ENCODE data around the gene IARS1.

Gene IARS1

GRCh38 chr9:92295240-92295790, 1.8 kb upstream of the IARS1 start:
- no peak for DNase-seq

GRCh38 chr9:92294297-92294676, 790 bp upstream of the IARS1 start:
- DNase-seq: peak; percentile 5

- no peak for DNase-seq
Measured at GRCh38 chr9:92293075-92293354, 482 bp downstream of the IARS1 start.

GRCh38 chr9:92292338-92293074, 991 bp downstream of the IARS1 start:
- no peak for DNase-seq

GRCh38 chr9:92291577-92291976, 1.9 kb downstream of the IARS1 start:
- no peak for DNase-seq

- DNase-seq: no peak
Measured at GRCh38 chr9:92290785-92291429, 2.6 kb downstream of the IARS1 start.

GRCh38 chr9:92289708-92290390, 3.6 kb downstream of the IARS1 start:
- DNase-seq: no peak

- no peak for DNase-seq
Measured at GRCh38 chr9:92279302-92279701, 14.2 kb downstream of the IARS1 start.

- no peak for DNase-seq
Measured at GRCh38 chr9:92278110-92278509, 15.4 kb downstream of the IARS1 start.

- DNase-seq: no peak
Measured at GRCh38 chr9:92276331-92277032, 17.0 kb downstream of the IARS1 start.

GRCh38 chr9:92275541-92275940, 18.0 kb downstream of the IARS1 start:
- no peak for DNase-seq

- DNase-seq: no peak
Measured at GRCh38 chr9:92270511-92270910, 23.0 kb downstream of the IARS1 start.

- no peak for DNase-seq
Measured at GRCh38 chr9:92266486-92266885, 27.0 kb downstream of the IARS1 start.

GRCh38 chr9:92265154-92265553, 28.3 kb downstream of the IARS1 start:
- DNase-seq: no peak

GRCh38 chr9:92263131-92263530, 30.4 kb downstream of the IARS1 start:
- DNase-seq: no peak

GRCh38 chr9:92257327-92257726, 36.2 kb downstream of the IARS1 start:
- no peak for DNase-seq

GRCh38 chr9:92254381-92255337, 38.8 kb downstream of the IARS1 start:
- no peak for DNase-seq

GRCh38 chr9:92253656-92254055, 39.8 kb downstream of the IARS1 start:
- no peak for DNase-seq

GRCh38 chr9:92247981-92248380, 45.5 kb downstream of the IARS1 start:
- no peak for DNase-seq

- DNase-seq: no peak
Measured at GRCh38 chr9:92247296-92247695, 46.2 kb downstream of the IARS1 start.

GRCh38 chr9:92245005-92245797, 48.3 kb downstream of the IARS1 start:
- DNase-seq: no peak

Measured in DMS79 treated with DMSO at 0.1 percent for 48 hours (cell line).